Astrocyte of the cerebellum (primary cell): Measurements from ENCODE around the gene VEZT.

ENCODE experiments used
- DNase-seq: peaks from one replicate; pipeline ENCODE4 v3.0.0-alpha.2; 2011; ENCODE audit warnings: low read depth
- H3K4me3 ChIP-seq: 2 replicates; pipeline ENCODE4 v1.5.1; 2011; ENCODE audit warnings: mild to moderate bottlenecking, low read depth, low read length, moderate library complexity
- in situ Hi-C: cut with HindIII; loops from 2 replicates; pipeline ENCODE4 v1.10.0; 2017; ENCODE audit warnings: low sequenced_read_pairs
- TF ChIP-seq, protein P1 (sequence below): IDR thresholded peaks from 2 replicates; pipeline ENCODE4 v1.5.1; 2012; ENCODE audit warnings: low read length, low read depth, moderate library complexity, mild to moderate bottlenecking; ENCODE audit errors: missing control alignments

Gene VEZT

GRCh38 chr12:95337146-95337545 is 119.5 kb downstream of the VEZT start:
- in situ Hi-C loops, result no loop called here
- no peak overlapping the region for H3K4me3 ChIP-seq
- no peak for DNase-seq
- TF ChIP-seq, protein P1, sequence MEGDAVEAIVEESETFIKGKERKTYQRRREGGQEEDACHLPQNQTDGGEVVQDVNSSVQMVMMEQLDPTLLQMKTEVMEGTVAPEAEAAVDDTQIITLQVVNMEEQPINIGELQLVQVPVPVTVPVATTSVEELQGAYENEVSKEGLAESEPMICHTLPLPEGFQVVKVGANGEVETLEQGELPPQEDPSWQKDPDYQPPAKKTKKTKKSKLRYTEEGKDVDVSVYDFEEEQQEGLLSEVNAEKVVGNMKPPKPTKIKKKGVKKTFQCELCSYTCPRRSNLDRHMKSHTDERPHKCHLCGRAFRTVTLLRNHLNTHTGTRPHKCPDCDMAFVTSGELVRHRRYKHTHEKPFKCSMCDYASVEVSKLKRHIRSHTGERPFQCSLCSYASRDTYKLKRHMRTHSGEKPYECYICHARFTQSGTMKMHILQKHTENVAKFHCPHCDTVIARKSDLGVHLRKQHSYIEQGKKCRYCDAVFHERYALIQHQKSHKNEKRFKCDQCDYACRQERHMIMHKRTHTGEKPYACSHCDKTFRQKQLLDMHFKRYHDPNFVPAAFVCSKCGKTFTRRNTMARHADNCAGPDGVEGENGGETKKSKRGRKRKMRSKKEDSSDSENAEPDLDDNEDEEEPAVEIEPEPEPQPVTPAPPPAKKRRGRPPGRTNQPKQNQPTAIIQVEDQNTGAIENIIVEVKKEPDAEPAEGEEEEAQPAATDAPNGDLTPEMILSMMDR, result no peak

GRCh38 chr12:95339086-95339788 is 121.6 kb downstream of the VEZT start:
- TF ChIP-seq, protein P1, result no peak
- in situ Hi-C loops, result no loop called here
- H3K4me3 ChIP-seq, result no peak overlapping the region
- DNase-seq, result no peak

GRCh38 chr12:95342008-95342407 is 124.4 kb downstream of the VEZT start:
- no peak overlapping the region for H3K4me3 ChIP-seq
- TF ChIP-seq, protein P1, result no peak
- DNase-seq, result no peak
- in situ Hi-C loops, result no loop called here

DNA sequence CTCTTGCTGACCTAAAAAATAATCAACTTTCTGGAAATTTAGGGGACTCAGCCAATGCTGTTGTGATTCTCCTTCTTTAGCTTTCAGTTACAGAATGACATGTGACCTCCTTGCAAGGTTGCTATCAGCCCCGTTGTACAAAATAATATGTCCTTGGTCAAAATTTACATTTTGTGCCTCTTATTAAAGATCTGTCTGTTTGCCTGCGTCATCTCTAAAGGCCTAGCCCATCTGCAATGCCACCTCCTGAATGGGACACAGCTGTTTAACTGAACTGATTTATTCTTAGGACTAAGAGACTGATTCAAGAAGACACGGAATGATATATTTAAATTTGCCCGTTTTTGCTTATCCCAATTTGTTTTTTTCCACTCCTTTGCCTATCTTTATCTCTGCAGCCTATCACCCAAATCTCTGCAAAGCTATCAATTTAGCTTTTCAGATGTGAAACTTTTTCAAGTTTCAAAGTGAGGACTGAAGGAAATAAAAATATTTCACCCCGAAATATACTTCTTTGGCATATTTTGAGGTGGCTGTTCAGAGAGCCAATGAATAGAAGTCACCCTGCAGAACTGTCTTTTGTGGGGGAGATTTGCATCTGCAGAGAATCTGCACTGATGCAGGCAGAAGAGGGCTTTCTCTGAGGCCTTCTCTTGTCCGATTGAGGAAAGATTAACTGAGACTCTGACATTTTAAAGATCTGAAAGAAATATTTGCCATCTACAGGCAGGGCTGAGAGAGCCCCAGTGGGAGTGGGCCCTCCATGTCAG is 126.0 kb downstream of the VEZT start:
- no peak overlapping the region for H3K4me3 ChIP-seq
- in situ Hi-C loops, result no loop called here

GRCh38 chr12:95349291-95349690 is 131.7 kb downstream of the VEZT start:
- TF ChIP-seq, protein P1, result no peak
- in situ Hi-C loops, result no loop called here
- DNase-seq, result no peak
- H3K4me3 ChIP-seq, result no peak overlapping the region

More for the DNA sequence above, 126.0 kb downstream of the VEZT start:
- TF ChIP-seq, protein P1, result no peak
- DNase-seq, result no peak

DNA sequence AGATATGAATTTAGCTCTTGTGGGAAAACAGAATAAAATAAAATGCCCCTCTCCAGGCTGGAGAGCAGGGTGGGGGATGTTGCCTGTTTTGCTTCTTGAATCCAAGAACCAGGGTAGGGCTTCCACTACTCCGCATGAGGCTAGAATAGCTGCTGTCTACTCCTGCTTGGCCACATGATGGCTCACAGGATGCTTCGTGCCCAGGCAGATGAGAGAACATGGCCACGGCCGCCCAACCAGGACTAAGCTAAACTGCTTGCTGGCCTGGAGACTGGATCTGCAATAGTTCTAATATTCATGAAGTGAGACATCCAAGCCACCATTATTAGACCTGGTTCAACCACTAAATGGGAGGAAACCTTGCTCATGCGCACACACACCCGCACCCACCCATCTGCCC is 134.1 kb downstream of the VEZT start:
- TF ChIP-seq, protein P1, result no peak
- DNase-seq, result no peak
- no peak overlapping the region for H3K4me3 ChIP-seq
- in situ Hi-C loops, result no loop called here
